Keratinocyte (primary cell): Measurements from ENCODE around the gene IL15. TPM values are rescaled to one million over a fixed set of nuclear protein-coding genes. Genes with fewer than 3 reads are reported as not detected.

Experiments used
- DNase-seq: peaks from one replicate; pipeline ENCODE4 v3.0.0-alpha.2; 2011; ENCODE audit warnings: low read depth, missing footprints, low spot score
- FAIRE-seq: peaks from 2 replicates; lab custom pipeline; 2011; peaks lifted over from hg19 to GRCh38; lab: Jason Lieb, UNC
- H2AFZ ChIP-seq: 2 replicates; pipeline ENCODE4 v1.6.0; 2012; ENCODE audit warnings: low read length, control low read depth, inconsistent platforms; ENCODE audit not compliant: control insufficient read depth
- H3K27ac ChIP-seq: 2 replicates; pipeline ENCODE4 v1.5.1; 2011; ENCODE audit warnings: low read length; ENCODE audit not compliant: control insufficient read depth, insufficient read depth
- H3K27me3 ChIP-seq: 3 replicates; pipeline ENCODE4 v1.6.0; 2011; ENCODE audit warnings: low read length; ENCODE audit not compliant: control insufficient read depth, insufficient read depth; ENCODE audit errors: extremely low read depth
- H3K36me3 ChIP-seq, 2 experiments: 2 replicates in 1 of 2; 3 replicates in 1 of 2; pipeline ENCODE4 v1.5.1; 2011; ENCODE audit warnings: low read length in 2 of 2, mild to moderate bottlenecking in 1 of 2; ENCODE audit not compliant: control insufficient read depth in 2 of 2, insufficient read depth in 2 of 2; ENCODE audit errors: extremely low read depth in 1 of 2
- H3K4me1 ChIP-seq: 3 replicates; pipeline ENCODE4 v1.5.1; 2011; ENCODE audit warnings: low read length; ENCODE audit not compliant: control insufficient read depth, insufficient read depth; ENCODE audit errors: extremely low read depth
- H3K4me2 ChIP-seq: 3 replicates; pipeline ENCODE4 v1.6.0; 2011; ENCODE audit warnings: low read depth, low read length; ENCODE audit not compliant: control insufficient read depth, insufficient read depth; ENCODE audit errors: extremely low read depth
- H3K4me3 ChIP-seq, 3 experiments: fragments of 200-600 bp in 1 of 3; sonication (generic) in 1 of 3; 2 replicates in 2 of 3; 3 replicates in 1 of 3; pipeline ENCODE4 v1.5.1; 2011 to 2016; ENCODE audit warnings: low read length in 3 of 3, mild to moderate bottlenecking in 3 of 3, control low read depth in 2 of 3, inconsistent platforms in 1 of 3, low read depth in 1 of 3, mixed read lengths in 1 of 3, mixed run types in 1 of 3, moderate library complexity in 1 of 3; ENCODE audit not compliant: control insufficient read depth in 2 of 3, insufficient read depth in 2 of 3; ENCODE audit errors: extremely low read depth in 1 of 3
- H3K79me2 ChIP-seq: 2 replicates; pipeline ENCODE4 v1.6.0; 2012; ENCODE audit warnings: low read length; ENCODE audit not compliant: control insufficient read depth, insufficient read depth
- H3K9ac ChIP-seq: 3 replicates; pipeline ENCODE4 v1.6.0; 2011; ENCODE audit warnings: low read length; ENCODE audit not compliant: control insufficient read depth, insufficient read depth; ENCODE audit errors: extremely low read depth
- H3K9me1 ChIP-seq: 3 replicates; pipeline ENCODE4 v1.6.0; 2011; ENCODE audit warnings: low read length; ENCODE audit not compliant: control insufficient read depth, insufficient read depth; ENCODE audit errors: extremely low read depth
- H3K9me3 ChIP-seq: 2 replicates; pipeline ENCODE4 v1.5.1; 2012; ENCODE audit warnings: low read depth, low read length; ENCODE audit not compliant: control insufficient read depth
- H4K20me1 ChIP-seq: 3 replicates; pipeline ENCODE4 v1.6.0; 2011; ENCODE audit warnings: low read length; ENCODE audit not compliant: control insufficient read depth, insufficient read depth; ENCODE audit errors: extremely low read depth
- CTCF ChIP-seq, 3 experiments: IDR thresholded peaks in 1 of 3; conservative IDR thresholded peaks in 1 of 3; optimal IDR thresholded peaks in 1 of 3; 2 replicates in 2 of 3; 3 replicates in 1 of 3; pipeline versions ENCODE3 to v1.5.1; 2011; ENCODE audit warnings: low read length in 3 of 3, mild to moderate bottlenecking in 3 of 3, moderate library complexity in 2 of 3, control low read depth in 1 of 3, inconsistent platforms in 1 of 3; ENCODE audit not compliant: insufficient read depth in 2 of 3; ENCODE audit errors: extremely low read depth in 1 of 3
- EZH2 ChIP-seq: IDR thresholded peaks from one replicate; pipeline ENCODE4 v1.6.1; 2012; ENCODE audit warnings: inconsistent platforms, mild to moderate bottlenecking, low read length, moderate library complexity
- dilution Hi-C: fragments of 300-500 bp; cut with MboI; formaldehyde crosslinking; loops from one replicate; pipeline ENCODE4 v1.7.0; 2020; ENCODE audit warnings: low sequenced_read_pairs; ENCODE audit not compliant: extremely low pct_ligation_motif_present
- polyA plus RNA-seq, 5 experiments: library from polyadenylated mRNA; depleted of rRNA in 3 of 5; stranded (reverse) in 3 of 5; stranded (forward) in 1 of 5; unstranded in 1 of 5; fragments of >200 nt; gene quantifications; 1 replicate in 1 of 5; 2 replicates in 3 of 5; 3 replicates in 1 of 5; pipeline versions ENCODE4 v1.2.1 to v1.2.3, GENCODE V29; 2011 to 2012; ENCODE audit warnings: missing spikeins in 2 of 5, low read depth in 1 of 5, low replicate concordance in 1 of 5

The IL15 gene
- polyA plus RNA-seq, 1 donor (not counting 4 experiments of a cell fraction or from before 2014, with no cell fraction given): 1.4 TPM

GRCh38 chr4:141713185-141713584, 76.8 kb downstream of the IL15 start:
- Histone ChIP-seq H3K9ac (no peak overlapping the region), H3K4me2 (no peak overlapping the region), H3K27ac (no peak overlapping the region)

GRCh38 chr4:141713771-141714445, 77.5 kb downstream of the IL15 start:
- Histone ChIP-seq H3K4me2 (peak overlapping the region; percentile 45), H4K20me1 (no peaks in the 10 kb centered on the region), H3K27ac (no peak overlapping the region), H2AFZ (peak overlapping the region; percentile 40), H3K9me3 (no peaks in the 10 kb centered on the region), H3K4me3 (no peak overlapping the region), H3K4me1 (peaks cover 12% of the 10 kb centered on the region), H3K9ac (no peak overlapping the region), H3K9me1 (no peaks in the 10 kb centered on the region), H3K79me2 (no peaks in the 10 kb centered on the region), H3K27me3 (no peaks in the 10 kb centered on the region), H3K36me3 (no peaks in the 10 kb centered on the region)
- FAIRE-seq (peak; percentile 53), DNase-seq (no peak)
- dilution Hi-C loops: no loop called here
- TF ChIP-seq CTCF (optimal IDR thresholded peaks at IDR 0.05 in 1 of 3, IDR thresholded peaks at IDR 0.05 in 1 of 3, conservative IDR thresholded peaks at IDR 0.05 in 1 of 3; ENCODE audit: extremely low read depth in 1 of 3, insufficient read depth in 2 of 3, low read length in 3 of 3) (no peak), EZH2 (no peak)

More at GRCh38 chr4:141713185-141713584, 76.8 kb downstream of the IL15 start:
- Histone ChIP-seq H3K36me3 (no peaks in the 10 kb centered on the region), H3K79me2 (no peaks in the 10 kb centered on the region), H3K9me1 (no peaks in the 10 kb centered on the region), H3K4me1 (peaks cover 12% of the 10 kb centered on the region), H3K9me3 (no peaks in the 10 kb centered on the region), H4K20me1 (no peaks in the 10 kb centered on the region), H3K4me3 (no peak overlapping the region), H2AFZ (no peak overlapping the region), H3K27me3 (no peaks in the 10 kb centered on the region)
- no peak for TF ChIP-seq EZH2
- no peak for TF ChIP-seq CTCF (optimal IDR thresholded peaks at IDR 0.05 in 1 of 3, IDR thresholded peaks at IDR 0.05 in 1 of 3, conservative IDR thresholded peaks at IDR 0.05 in 1 of 3; ENCODE audit: extremely low read depth in 1 of 3, insufficient read depth in 2 of 3, low read length in 3 of 3)
- dilution Hi-C loops: no loop called here
- FAIRE-seq (peak; percentile 20), DNase-seq (no peak)
